B cell (primary cell): ENCODE measurements around the gene CORO2A.

ENCODE experiments used
- EZH2 ChIP-seq: IDR thresholded peaks from 2 replicates; pipeline ENCODE4 v1.6.1; 2012; ENCODE audit warnings: borderline replicate concordance, low read depth, mild to moderate bottlenecking, moderate library complexity, low read length; ENCODE audit not compliant: insufficient read depth, poor library complexity, severe bottlenecking
- TF ChIP-seq, protein P1 (sequence below): fragments of 200-600 bp; IDR thresholded peaks from one replicate; pipeline ENCODE4 v1.8.0; 2022; ENCODE audit warnings: antibody characterized with exemption, mild to moderate bottlenecking

GRCh38 chr9:98087420-98088354, 104.8 kb downstream of the CORO2A start:
- TF ChIP-seq EZH2: no peak
- TF ChIP-seq, protein P1, sequence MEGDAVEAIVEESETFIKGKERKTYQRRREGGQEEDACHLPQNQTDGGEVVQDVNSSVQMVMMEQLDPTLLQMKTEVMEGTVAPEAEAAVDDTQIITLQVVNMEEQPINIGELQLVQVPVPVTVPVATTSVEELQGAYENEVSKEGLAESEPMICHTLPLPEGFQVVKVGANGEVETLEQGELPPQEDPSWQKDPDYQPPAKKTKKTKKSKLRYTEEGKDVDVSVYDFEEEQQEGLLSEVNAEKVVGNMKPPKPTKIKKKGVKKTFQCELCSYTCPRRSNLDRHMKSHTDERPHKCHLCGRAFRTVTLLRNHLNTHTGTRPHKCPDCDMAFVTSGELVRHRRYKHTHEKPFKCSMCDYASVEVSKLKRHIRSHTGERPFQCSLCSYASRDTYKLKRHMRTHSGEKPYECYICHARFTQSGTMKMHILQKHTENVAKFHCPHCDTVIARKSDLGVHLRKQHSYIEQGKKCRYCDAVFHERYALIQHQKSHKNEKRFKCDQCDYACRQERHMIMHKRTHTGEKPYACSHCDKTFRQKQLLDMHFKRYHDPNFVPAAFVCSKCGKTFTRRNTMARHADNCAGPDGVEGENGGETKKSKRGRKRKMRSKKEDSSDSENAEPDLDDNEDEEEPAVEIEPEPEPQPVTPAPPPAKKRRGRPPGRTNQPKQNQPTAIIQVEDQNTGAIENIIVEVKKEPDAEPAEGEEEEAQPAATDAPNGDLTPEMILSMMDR: no peak
